GM15510 (cell line): ENCODE data around the gene C1orf74.

Experiments
- POLR2A ChIP-seq: IDR thresholded peaks from 3 replicates; pipeline ENCODE4 v1.6.1; 2011; ENCODE audit warnings: borderline replicate concordance; ENCODE audit not compliant: insufficient read length; ENCODE audit errors: extremely low read depth

The C1orf74 gene

DNA sequence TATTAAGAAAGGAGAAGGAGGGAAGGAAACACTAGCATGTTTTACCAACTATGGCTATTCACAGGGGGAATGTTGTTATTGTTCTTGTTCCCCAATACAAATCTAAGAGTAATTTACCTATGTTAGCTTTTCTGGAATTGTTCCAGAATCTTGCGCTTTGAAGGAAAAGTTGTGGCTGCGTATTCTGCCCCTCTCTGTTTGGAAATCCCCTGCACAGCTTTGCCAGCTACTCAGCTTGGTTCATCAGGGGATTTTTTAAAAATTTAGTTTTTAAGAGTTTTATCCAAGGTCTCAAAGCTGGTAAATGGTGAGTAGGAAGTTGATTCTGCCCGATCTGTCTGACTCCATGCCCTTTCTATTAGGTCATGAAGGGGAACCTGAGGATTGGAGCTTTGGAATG is 31.1 kb upstream of the C1orf74 start:
- no peak for TF ChIP-seq POLR2A

- TF ChIP-seq POLR2A = no peak
These were observed 29.5 kb upstream of the C1orf74 start for GRCh38 chr1:209813902-209814301.

- TF ChIP-seq POLR2A = no peak
These were observed 26.4 kb upstream of the C1orf74 start for GRCh38 chr1:209810783-209811182.

GRCh38 chr1:209809611-209810010 is 25.3 kb upstream of the C1orf74 start:
- no peak for TF ChIP-seq POLR2A

DNA sequence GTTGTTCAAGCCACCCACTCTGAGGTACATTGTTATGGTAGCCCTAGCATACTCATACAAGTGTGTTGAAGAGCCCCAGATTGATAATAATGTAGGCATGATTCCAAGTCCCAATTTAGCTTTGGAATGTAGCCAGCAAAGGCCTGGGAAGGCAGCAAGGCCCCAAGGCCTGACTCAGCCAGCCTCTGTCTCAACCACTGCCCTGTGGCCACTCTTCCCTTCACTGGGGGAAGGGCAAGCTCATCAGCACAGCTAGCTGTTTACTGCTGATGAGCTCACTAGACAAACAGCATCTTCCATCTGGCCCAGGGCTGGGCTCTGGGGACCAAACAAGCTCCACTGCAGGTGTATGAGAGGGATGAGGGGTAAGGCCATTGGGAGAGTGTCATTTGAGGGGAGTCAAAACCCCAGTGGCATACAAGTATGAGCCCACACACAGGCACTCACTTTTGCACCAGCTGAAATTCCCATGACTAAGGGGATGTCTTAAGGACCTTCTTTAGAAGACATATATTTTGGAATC is 23.8 kb upstream of the C1orf74 start:
- TF ChIP-seq POLR2A = no peak

DNA sequence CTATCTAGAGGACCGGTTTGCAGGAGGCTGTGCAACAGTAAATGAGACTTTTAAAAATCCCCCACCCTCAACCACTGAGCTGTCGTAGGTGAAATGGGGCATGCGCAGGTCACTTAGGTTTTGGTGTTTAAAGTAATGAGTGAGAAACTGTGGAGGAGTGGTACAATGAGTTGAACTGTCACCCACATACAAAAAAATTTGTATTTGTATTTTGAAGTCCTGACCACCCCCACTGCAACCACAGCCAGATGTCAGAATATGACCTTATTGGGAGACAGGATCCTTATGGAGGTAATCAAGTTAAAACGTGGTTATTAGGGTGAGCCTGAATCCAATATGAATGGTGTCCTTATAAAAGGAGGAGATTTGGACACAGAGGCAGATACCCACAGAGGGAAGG is 23.1 kb upstream of the C1orf74 start:
- TF ChIP-seq POLR2A = no peak

GRCh38 chr1:209805875-209806760 is 21.8 kb upstream of the C1orf74 start, which contains the start of gene IRF6:
Gene IRF6, minus strand, starts transcription at chr1:209806142. Its CDS starts 4,729 bp downstream, at chr1:209801413.
- no peak for TF ChIP-seq POLR2A

DNA sequence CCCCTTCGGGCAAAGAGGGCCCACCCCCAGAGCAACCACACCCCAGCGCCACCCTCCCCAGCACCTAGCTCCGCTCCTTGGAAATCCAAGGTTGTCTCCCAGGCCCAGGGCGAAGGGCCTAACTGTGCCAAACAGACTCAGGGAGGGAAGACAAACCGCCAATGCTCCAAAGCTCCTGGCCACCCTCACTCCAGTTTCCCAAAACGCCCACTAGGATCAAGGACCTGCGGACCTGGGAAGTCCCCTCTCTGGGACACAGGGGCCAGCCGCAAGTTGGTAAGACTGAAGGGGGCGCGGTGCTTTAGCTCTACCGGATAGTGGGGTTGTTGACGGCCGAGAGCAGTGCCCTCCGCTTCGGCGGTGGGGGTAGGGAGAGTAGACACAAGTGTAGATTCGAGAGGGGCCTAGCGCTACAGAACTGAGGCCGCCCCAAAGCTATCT is 21.0 kb upstream of the C1orf74 start:
- no peak for TF ChIP-seq POLR2A

- no peak for TF ChIP-seq POLR2A
These were observed 19.2 kb upstream of the C1orf74 start for GRCh38 chr1:209803568-209803967.

DNA sequence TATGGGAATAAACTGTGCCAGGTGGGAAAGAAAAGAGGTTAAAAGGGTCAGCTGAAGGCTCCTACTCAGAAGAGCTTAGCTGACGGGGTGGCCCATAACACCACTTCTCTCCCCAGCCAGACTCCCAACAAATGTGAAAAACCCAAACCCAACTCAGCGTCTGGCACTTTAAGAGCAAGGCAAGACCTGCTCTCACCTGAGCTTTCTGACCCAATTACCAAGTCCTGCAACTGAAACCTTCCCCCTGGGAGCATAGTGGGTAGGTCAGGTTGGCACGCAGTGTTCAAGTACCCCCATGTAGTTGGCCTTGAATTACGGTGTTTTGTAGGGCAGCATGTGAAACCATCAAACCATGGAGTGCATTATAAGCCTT is 18.4 kb upstream of the C1orf74 start:
- TF ChIP-seq POLR2A = no peak

DNA sequence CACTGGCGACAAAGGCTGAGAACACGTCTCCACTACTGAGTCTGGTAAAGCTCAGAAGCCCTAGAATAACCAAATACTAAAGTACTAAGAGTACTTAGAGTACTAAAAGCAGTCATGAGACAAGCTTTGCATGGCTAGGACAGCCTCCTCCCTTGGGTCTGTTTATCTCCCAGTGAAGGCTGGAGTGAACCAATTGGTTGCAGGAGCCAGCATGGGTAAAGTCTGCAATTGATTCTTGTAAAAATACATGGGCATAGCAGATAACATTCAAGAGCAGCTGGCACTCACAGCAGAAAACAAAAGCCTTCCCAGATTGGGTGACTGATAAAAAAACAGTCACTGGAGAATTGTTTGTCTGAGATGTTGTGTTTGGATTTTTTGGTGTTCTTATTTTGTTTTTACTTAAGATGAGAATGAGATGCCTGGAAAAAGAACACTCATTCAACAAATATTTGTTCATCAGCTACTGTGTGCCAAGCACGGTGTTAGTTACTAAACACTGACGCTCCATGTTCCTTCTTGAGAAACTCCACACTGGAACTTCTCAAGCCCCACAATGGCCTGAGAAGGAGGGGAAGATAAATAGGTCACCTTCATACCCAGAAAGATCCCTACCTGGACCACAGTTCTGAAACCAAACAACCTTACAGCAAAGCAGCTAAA is 17.9 kb upstream of the C1orf74 start:
- no peak for TF ChIP-seq POLR2A

DNA sequence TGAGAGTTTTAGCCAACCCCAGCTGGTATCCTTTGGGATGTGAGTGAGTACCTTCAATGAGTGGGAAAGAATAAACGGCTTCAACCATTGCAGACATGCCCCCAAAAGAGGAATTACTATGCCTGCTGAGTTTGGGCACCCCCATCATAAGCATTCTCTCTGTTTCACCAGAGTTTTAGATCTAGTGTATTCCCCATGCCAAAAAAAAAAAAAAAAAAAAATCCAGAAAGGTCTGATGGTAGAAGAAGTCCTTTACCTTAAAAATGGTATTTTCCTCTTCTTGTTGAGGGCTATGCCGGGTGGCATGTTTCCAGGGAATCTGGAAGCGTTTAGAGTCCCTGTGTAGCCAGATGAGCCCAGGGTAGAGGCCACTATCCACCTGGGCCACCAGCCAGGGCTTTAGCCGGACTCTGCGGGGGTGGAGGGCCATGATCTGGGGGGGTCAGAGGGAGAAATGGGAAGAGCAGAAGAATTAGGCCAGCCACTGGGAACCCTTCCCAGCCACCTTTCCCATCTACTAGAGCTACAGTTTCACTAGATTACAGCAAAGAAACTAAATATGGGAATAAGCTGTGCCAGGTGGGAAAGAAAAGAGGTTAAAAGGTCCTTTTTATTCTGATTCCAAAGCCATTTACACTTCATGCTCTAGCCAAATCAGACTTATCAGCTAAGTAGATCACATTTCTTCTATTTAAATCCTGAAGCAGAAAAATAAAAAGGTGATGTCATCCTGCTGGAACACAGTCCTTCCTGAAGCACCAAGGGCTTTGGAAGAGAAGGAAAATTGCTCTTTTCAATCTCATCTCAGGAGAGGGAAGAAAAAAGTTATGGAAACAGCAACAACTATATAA is 16.9 kb upstream of the C1orf74 start:
- no peak for TF ChIP-seq POLR2A

GRCh38 chr1:209797978-209798639 is 13.8 kb upstream of the C1orf74 start:
- no peak for TF ChIP-seq POLR2A

GRCh38 chr1:209791920-209792319 is 7.6 kb upstream of the C1orf74 start:
- TF ChIP-seq POLR2A = no peak
